ENCODE measurements around the gene IFI27L1.

Gene IFI27L1

GRCh38 chr14:94052662-94053061 lies 28.4 kb upstream of the IFI27L1 start:
- TF ChIP-seq, protein P1, sequence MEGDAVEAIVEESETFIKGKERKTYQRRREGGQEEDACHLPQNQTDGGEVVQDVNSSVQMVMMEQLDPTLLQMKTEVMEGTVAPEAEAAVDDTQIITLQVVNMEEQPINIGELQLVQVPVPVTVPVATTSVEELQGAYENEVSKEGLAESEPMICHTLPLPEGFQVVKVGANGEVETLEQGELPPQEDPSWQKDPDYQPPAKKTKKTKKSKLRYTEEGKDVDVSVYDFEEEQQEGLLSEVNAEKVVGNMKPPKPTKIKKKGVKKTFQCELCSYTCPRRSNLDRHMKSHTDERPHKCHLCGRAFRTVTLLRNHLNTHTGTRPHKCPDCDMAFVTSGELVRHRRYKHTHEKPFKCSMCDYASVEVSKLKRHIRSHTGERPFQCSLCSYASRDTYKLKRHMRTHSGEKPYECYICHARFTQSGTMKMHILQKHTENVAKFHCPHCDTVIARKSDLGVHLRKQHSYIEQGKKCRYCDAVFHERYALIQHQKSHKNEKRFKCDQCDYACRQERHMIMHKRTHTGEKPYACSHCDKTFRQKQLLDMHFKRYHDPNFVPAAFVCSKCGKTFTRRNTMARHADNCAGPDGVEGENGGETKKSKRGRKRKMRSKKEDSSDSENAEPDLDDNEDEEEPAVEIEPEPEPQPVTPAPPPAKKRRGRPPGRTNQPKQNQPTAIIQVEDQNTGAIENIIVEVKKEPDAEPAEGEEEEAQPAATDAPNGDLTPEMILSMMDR (IDR thresholded peaks at IDR 0.05; ENCODE audit: low read depth, low read length, missing control alignments), result no peak
- in situ Hi-C loops (cut with HindIII; ENCODE audit: low sequenced_read_pairs), result no loop called here
- no peak overlapping the region for H3K4me3 ChIP-seq (ENCODE audit: low read depth, low read length)
- no peak for DNase-seq (ENCODE audit: low read depth)

DNA sequence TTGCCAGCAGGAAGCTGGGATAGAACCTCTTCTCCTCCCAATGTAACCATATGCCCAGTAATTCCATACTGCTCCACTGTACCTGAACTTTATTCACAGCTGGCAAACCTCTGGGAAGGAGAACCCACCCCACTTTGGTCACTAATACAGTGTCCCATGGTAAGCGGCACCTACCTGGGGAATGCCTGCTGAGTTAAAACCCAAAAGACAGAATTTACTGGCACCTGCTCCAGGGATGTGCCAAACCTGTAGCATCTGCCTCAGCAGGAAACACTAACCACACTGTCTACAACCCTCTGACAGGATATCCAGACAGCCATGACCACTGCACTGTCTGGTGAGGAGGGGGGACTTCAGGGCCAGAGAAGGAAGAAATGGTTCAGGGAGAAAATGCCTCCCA lies 26.7 kb upstream of the IFI27L1 start:
- in situ Hi-C loops (cut with HindIII; ENCODE audit: low sequenced_read_pairs), result no loop called here
- TF ChIP-seq, protein P1 (IDR thresholded peaks at IDR 0.05; ENCODE audit: low read depth, low read length, missing control alignments), result no peak
- H3K4me3 ChIP-seq (ENCODE audit: low read depth, low read length), result no peak overlapping the region
- DNase-seq (ENCODE audit: low read depth), result no peak

- in situ Hi-C loops (cut with HindIII; ENCODE audit: low sequenced_read_pairs), result no loop called here
These were observed 26.2 kb upstream of the IFI27L1 start for GRCh38 chr14:94054936-94055335.

GRCh38 chr14:94056579-94057308 lies 24.4 kb upstream of the IFI27L1 start:
- no peak for DNase-seq (ENCODE audit: low read depth)
- in situ Hi-C loops (cut with HindIII; ENCODE audit: low sequenced_read_pairs), result no loop called here
- no peak overlapping the region for H3K4me3 ChIP-seq (ENCODE audit: low read depth, low read length)
- TF ChIP-seq, protein P1 (IDR thresholded peaks at IDR 0.05; ENCODE audit: low read depth, low read length, missing control alignments), result no peak

More at GRCh38 chr14:94054936-94055335, 26.2 kb upstream of the IFI27L1 start:
- H3K4me3 ChIP-seq (ENCODE audit: low read depth, low read length), result no peak overlapping the region
- TF ChIP-seq, protein P1 (IDR thresholded peaks at IDR 0.05; ENCODE audit: low read depth, low read length, missing control alignments), result no peak
- no peak for DNase-seq (ENCODE audit: low read depth)

- H3K4me3 ChIP-seq (ENCODE audit: low read depth, low read length), result no peak overlapping the region
- no peak for DNase-seq (ENCODE audit: low read depth)
- in situ Hi-C loops (cut with HindIII; ENCODE audit: low sequenced_read_pairs), result no loop called here
- TF ChIP-seq, protein P1 (IDR thresholded peaks at IDR 0.05; ENCODE audit: low read depth, low read length, missing control alignments), result no peak
These were observed 22.9 kb upstream of the IFI27L1 start for GRCh38 chr14:94058128-94058673.

- TF ChIP-seq, protein P1 (IDR thresholded peaks at IDR 0.05; ENCODE audit: low read depth, low read length, missing control alignments), result no peak
- DNase-seq (ENCODE audit: low read depth), result no peak
- no peak overlapping the region for H3K4me3 ChIP-seq (ENCODE audit: low read depth, low read length)
- in situ Hi-C loops (cut with HindIII; ENCODE audit: low sequenced_read_pairs), result no loop called here
These were observed 22.4 kb upstream of the IFI27L1 start for GRCh38 chr14:94058674-94059138.

Measured in astrocyte of the cerebellum (primary cell).